ENCODE data around the gene TMEM44. TPM values are rescaled to one million over a fixed set of nuclear protein-coding genes. Genes with fewer than 3 reads are reported as not detected.

Gene TMEM44
- total and polyA plus RNA-seq, 2 of the 4 experiments (the other 2 are of a cell fraction) = 9.7 to 24.2 TPM

DNA sequence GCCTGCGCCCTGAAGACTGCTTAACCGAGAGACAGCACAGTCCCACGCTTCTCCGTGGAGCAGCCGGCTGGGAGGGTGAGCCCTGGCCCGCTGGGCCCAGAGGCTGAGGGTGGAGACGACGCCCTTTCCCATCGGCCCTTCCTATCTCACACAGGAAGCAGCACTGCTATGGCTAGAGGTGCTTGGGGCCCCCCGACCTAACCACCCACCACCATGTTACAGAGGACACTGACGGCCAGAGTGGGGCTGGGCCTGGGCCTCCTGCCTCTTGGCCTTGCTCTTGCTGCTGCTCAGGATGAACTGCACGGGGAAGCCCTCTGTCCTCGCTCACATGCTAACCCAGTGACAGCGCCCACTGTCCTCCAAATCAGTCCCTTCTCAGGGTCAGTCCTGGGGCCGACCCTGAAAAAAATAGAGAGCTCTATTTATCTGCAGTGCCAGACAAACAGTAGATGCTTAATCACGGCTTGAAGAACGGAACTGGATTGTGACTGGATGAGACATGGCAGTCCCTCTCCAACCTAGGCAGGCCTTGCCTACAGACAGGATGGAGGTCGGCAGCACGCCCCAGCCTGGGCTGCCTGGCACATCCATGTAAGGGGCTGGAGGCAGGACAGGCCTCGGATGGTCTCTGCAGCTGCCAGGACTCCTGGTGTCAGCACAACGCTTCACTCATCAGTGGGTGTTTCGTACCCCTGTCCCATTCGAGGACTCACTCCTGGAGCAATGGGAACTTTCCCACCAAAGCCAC lies 14.2 kb downstream of the TMEM44 start:
- intact Hi-C loops (cut with micrococcal nuclease) (no loop called here), in situ Hi-C loops (cut with MboI; ENCODE audit: low sequenced_read_pairs) (no loop called here), dilution Hi-C loops (cut with HindIII; ENCODE audit: low sequenced_read_pairs, unreplicated experiment) (no loop called here)
- Histone ChIP-seq H3K18ac (ENCODE audit: low read depth, low read length) (no peak overlapping the region), H4K91ac (ENCODE audit: insufficient read depth, low read depth, low read length) (no peak overlapping the region), H4K8ac (ENCODE audit: low read depth in 2 of 2, low read length in 2 of 2) (no peak overlapping the region), H3K79me1 (ENCODE audit: low read depth in 1 of 2, low read length in 2 of 2) (peaks cover 0 to 3% of the 10 kb centered on the region in 2 experiments; a peak in 1 of 4 replicates), H3K4ac (ENCODE audit: low read depth, low read length) (no peak overlapping the region), H3K9me3 (ENCODE audit: control insufficient read depth, insufficient read depth, low read length) (no peaks in the 10 kb centered on the region), H4K20me1 (ENCODE audit: insufficient read depth, low read length) (peaks cover 3% of the 10 kb centered on the region; the same call in 1 of the 2 replicates), H3K4me2 (ENCODE audit: low read depth, low read length) (no peak overlapping the region), H2BK15ac (ENCODE audit: low read depth, low read length) (no peak overlapping the region), H3K56ac (ENCODE audit: extremely low read depth, insufficient read depth, low read length) (no peak overlapping the region), H3K14ac (replicated peaks; ENCODE audit: low read depth, low read length) (no peak overlapping the region), H3K36me3 (ENCODE audit: control insufficient read depth, insufficient read depth, low read length) (peaks cover 39% of the 10 kb centered on the region), H3K4me3 (ENCODE audit: insufficient read depth, low read depth, low read length) (no peak overlapping the region), H4K5ac (ENCODE audit: low read depth, low read length) (no peak overlapping the region), H2AK5ac (ENCODE audit: low read depth, low read length) (0 out of 2 replicates have a peak overlapping the region, but pooled peaks have one; percentile 16), H2AFZ (replicated peaks; ENCODE audit: low read length, poor library complexity) (peak overlapping the region; percentile 43), H2BK20ac (ENCODE audit: low read depth, low read length) (no peak overlapping the region), H2BK5ac (ENCODE audit: low read depth, low read length, poor library complexity, severe bottlenecking) (no peak overlapping the region), H3K9me1 (ENCODE audit: insufficient read depth, low read length) (no peaks in the 10 kb centered on the region; the same call in 1 of the 2 replicates), H2BK120ac (ENCODE audit: low read depth, low read length) (no peak overlapping the region), H3K27me3 (ENCODE audit: control insufficient read depth, insufficient read depth, low read length) (no peaks in the 10 kb centered on the region), H2AK9ac (replicated peaks; ENCODE audit: low read depth, low read length, poor library complexity) (no peak overlapping the region), H3K27ac (ENCODE audit: insufficient read depth, low read length) (no peak overlapping the region), H3K4me1 (ENCODE audit: control insufficient read depth, insufficient read depth, low read length) (peaks cover 5% of the 10 kb centered on the region; the same call in 1 of the 2 replicates), H3K23ac (ENCODE audit: low read depth, low read length) (no peak overlapping the region), H3K9ac (ENCODE audit: low read depth, low read length) (no peak overlapping the region)
- 92% methylated on average over 10 of the region's 23 CpGs; no CpG with 5 or more reads in 1 of the 2 experiments for WGBS, 2 experiments (ENCODE audit: extremely low coverage in 2 of 2, insufficient read length in 1 of 2)
- CTCF ChIA-PET = no interaction called here
- DNase-seq (no peak), ATAC-seq (ENCODE audit: low read depth) (no peak)
- BruUV-seq (replicated peaks) = no TSS peak
- POLR2A ChIA-PET (ENCODE audit: unreplicated experiment) = no interaction called here
- no peak for TF ChIP-seq NFE2L2 (IDR thresholded peaks at IDR 0.05; ENCODE audit: low read depth, low read length)
- TF ChIP-seq BHLHE40 (IDR thresholded peaks at IDR 0.05; ENCODE audit: low read depth, low read length) = no peak
- TF ChIP-seq MAFK (IDR thresholded peaks at IDR 0.05; ENCODE audit: low read depth, low read length) = no peak
- TF ChIP-seq RFX5 (IDR thresholded peaks at IDR 0.05; ENCODE audit: low read depth, low read length) = no peak
- TF ChIP-seq RCOR1 (IDR thresholded peaks at IDR 0.05; ENCODE audit: insufficient replicate concordance, low read length) = no peak
- TF ChIP-seq RAD21 (IDR thresholded peaks at IDR 0.05; ENCODE audit: low read length) = no peak
- TF ChIP-seq POLR2A (IDR thresholded peaks at IDR 0.05; ENCODE audit: low read depth, low read length) = no peak
- TF ChIP-seq FOS (IDR thresholded peaks at IDR 0.05; ENCODE audit: low read depth, low read length) = no peak
- TF ChIP-seq CHD1 (IDR thresholded peaks at IDR 0.05; ENCODE audit: low read depth, low read length) = no peak
- TF ChIP-seq, protein P1, sequence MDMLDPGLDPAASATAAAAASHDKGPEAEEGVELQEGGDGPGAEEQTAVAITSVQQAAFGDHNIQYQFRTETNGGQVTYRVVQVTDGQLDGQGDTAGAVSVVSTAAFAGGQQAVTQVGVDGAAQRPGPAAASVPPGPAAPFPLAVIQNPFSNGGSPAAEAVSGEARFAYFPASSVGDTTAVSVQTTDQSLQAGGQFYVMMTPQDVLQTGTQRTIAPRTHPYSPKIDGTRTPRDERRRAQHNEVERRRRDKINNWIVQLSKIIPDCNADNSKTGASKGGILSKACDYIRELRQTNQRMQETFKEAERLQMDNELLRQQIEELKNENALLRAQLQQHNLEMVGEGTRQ (IDR thresholded peaks at IDR 0.05; ENCODE audit: low read depth, low read length) = no peak
- TF ChIP-seq SMC3 (IDR thresholded peaks at IDR 0.05; ENCODE audit: low read depth, low read length) = no peak
- no peak for TF ChIP-seq MXI1 (IDR thresholded peaks at IDR 0.05; ENCODE audit: borderline replicate concordance, low read depth, low read length)
- TF ChIP-seq, protein P2, sequence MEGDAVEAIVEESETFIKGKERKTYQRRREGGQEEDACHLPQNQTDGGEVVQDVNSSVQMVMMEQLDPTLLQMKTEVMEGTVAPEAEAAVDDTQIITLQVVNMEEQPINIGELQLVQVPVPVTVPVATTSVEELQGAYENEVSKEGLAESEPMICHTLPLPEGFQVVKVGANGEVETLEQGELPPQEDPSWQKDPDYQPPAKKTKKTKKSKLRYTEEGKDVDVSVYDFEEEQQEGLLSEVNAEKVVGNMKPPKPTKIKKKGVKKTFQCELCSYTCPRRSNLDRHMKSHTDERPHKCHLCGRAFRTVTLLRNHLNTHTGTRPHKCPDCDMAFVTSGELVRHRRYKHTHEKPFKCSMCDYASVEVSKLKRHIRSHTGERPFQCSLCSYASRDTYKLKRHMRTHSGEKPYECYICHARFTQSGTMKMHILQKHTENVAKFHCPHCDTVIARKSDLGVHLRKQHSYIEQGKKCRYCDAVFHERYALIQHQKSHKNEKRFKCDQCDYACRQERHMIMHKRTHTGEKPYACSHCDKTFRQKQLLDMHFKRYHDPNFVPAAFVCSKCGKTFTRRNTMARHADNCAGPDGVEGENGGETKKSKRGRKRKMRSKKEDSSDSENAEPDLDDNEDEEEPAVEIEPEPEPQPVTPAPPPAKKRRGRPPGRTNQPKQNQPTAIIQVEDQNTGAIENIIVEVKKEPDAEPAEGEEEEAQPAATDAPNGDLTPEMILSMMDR (conservative IDR thresholded peaks at IDR 0.05; ENCODE audit: low read depth, low read length) = no peak
- TF ChIP-seq, protein P3, sequence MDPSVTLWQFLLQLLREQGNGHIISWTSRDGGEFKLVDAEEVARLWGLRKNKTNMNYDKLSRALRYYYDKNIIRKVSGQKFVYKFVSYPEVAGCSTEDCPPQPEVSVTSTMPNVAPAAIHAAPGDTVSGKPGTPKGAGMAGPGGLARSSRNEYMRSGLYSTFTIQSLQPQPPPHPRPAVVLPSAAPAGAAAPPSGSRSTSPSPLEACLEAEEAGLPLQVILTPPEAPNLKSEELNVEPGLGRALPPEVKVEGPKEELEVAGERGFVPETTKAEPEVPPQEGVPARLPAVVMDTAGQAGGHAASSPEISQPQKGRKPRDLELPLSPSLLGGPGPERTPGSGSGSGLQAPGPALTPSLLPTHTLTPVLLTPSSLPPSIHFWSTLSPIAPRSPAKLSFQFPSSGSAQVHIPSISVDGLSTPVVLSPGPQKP (IDR thresholded peaks at IDR 0.05; ENCODE audit: borderline replicate concordance, low read depth, low read length) = no peak
- no peak for TF ChIP-seq CEBPB (IDR thresholded peaks at IDR 0.05; ENCODE audit: low read depth, low read length)
